ENCODE data around the gene HLCS.
A peak's percentile ranks its signal among the peaks of the same experiment; 100 is the strongest.

The HLCS gene

DNA sequence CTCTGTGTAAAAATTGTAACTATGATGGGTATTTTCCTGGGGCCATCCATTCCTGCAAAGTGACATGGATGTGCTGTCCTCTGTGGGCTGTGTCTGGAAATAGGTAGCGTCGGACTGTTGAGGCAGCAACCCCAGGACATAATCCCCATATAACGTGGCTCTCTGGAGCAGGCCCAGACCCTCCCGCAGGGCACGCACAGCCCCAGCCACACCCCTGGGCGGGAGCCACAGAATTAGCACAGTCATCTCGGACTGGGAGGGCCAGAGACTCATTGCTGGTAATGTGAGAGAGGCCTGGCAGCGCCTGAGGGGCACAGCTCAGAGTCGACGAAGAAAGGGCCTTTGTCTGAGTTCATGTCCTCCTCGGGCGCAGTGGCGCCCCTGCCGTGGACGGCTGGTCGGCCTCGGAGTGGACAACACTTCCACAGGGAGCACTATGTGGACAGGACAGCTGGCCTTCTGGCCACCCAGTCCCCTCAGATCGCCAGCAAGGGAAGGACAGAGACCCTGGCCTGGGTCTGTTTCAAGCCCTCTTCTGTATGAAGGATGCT lies 247.4 kb downstream of the HLCS start:
- no peaks in the 10 kb centered on the region for H3K36me3 ChIP-seq (ENCODE audit: control insufficient read depth in 4 of 4, insufficient read depth in 4 of 4, low read length in 3 of 4)
- CTCF ChIA-PET = interaction anchor here (0.7 kb wide), 1 partner anchor 9 kb away, joined by 3 read pairs; no protein-coding TSS in a partner anchor

DNA sequence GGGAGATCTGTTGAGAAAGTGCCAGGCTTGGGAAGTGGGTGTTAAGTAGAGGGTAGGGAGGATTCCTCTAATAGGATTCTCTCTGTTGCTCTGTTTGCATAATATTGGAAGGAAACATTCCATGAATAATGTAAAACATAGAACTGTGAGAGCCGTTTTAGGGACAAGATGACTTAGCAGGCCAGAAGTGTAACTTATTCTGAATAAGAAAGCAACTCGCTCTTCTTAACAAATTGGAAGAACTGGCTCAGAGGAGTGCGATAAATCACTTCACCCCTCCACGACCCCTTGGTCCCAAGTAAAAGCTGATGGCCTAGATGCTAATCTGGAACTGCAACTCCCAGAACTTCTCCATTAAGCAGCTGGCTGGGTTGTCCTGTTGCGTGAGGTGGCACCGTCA lies 248.5 kb downstream of the HLCS start:
- POLR2A ChIA-PET = no interaction called here
- Histone ChIP-seq H3K27me3 (replicated peaks in 2 of 5; ENCODE audit: control insufficient read depth in 4 of 5, insufficient read depth in 5 of 5, low read length in 4 of 5) (peaks cover 15 to 92% (median 40%) of the 10 kb centered on the region in 5 experiments), H3K27ac (ENCODE audit: insufficient read depth in 1 of 2, low read depth in 1 of 2, low read length in 2 of 2, poor library complexity in 1 of 2, severe bottlenecking in 2 of 2) (no peak overlapping the region), H3K36me3 (ENCODE audit: control insufficient read depth in 4 of 4, insufficient read depth in 4 of 4, low read length in 3 of 4) (no peaks in the 10 kb centered on the region), H3K4me3 (ENCODE audit: control insufficient read depth in 1 of 7, extremely low read depth in 1 of 7, insufficient read depth in 4 of 7, low read depth in 2 of 7, low read length in 6 of 7) (no peak overlapping the region), H3K9me3 (ENCODE audit: control extremely low read depth in 1 of 5, control insufficient read depth in 4 of 5, insufficient read depth in 2 of 5, low read depth in 1 of 5, low read length in 4 of 5) (no peaks in the 10 kb centered on the region), H3K4me1 (ENCODE audit: control extremely low read depth in 1 of 4, control insufficient read depth in 4 of 4, insufficient read depth in 4 of 4, low read length in 3 of 4) (no peaks in the 10 kb centered on the region)
- CTCF ChIA-PET = no interaction called here
- no peak for DNase-seq
- WGBS (ENCODE audit: insufficient coverage) = 78% methylated on average over 6 of the region's 6 CpGs

More for the DNA sequence above, 247.4 kb downstream of the HLCS start:
- DNase-seq = no peak
- Histone ChIP-seq H3K27me3 (replicated peaks in 2 of 5; ENCODE audit: control insufficient read depth in 4 of 5, insufficient read depth in 5 of 5, low read length in 4 of 5) (peaks cover 13 to 90% (median 32%) of the 10 kb centered on the region in 5 experiments), H3K9me3 (ENCODE audit: control extremely low read depth in 1 of 5, control insufficient read depth in 4 of 5, insufficient read depth in 2 of 5, low read depth in 1 of 5, low read length in 4 of 5) (no peaks in the 10 kb centered on the region), H3K4me3 (ENCODE audit: control insufficient read depth in 1 of 7, extremely low read depth in 1 of 7, insufficient read depth in 4 of 7, low read depth in 2 of 7, low read length in 6 of 7) (no peak overlapping the region), H3K27ac (ENCODE audit: insufficient read depth in 1 of 2, low read depth in 1 of 2, low read length in 2 of 2, poor library complexity in 1 of 2, severe bottlenecking in 2 of 2) (no peak overlapping the region), H3K4me1 (ENCODE audit: control extremely low read depth in 1 of 4, control insufficient read depth in 4 of 4, insufficient read depth in 4 of 4, low read length in 3 of 4) (no peaks in the 10 kb centered on the region)
- POLR2A ChIA-PET = no interaction called here
- WGBS (ENCODE audit: insufficient coverage) = 83% methylated on average over 14 of the region's 18 CpGs

DNA sequence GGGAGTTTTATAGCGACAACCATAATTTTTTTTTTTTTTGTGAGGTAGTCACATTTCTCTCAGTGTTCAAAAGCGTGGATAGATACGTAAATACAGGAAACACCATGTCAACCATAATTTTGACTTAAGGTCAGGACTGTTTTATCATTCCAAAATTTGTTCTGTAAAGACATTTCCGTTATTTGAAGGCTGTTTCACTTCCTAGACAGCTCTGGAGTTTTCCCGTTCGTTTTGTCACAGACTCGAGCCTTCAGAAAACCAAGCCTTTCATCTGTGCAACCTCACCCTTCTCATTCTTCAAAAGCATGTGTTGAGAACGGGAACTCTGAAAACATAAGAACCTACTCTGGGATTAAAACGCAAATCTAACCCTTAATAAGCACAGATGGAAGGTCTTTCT lies 249.6 kb downstream of the HLCS start:
- Histone ChIP-seq H3K4me1 (ENCODE audit: control extremely low read depth in 1 of 4, control insufficient read depth in 4 of 4, insufficient read depth in 4 of 4, low read length in 3 of 4) (no peaks in the 10 kb centered on the region), H3K9me3 (ENCODE audit: control extremely low read depth in 1 of 5, control insufficient read depth in 4 of 5, insufficient read depth in 2 of 5, low read depth in 1 of 5, low read length in 4 of 5) (no peaks in the 10 kb centered on the region), H3K27me3 (replicated peaks in 2 of 5; ENCODE audit: control insufficient read depth in 4 of 5, insufficient read depth in 5 of 5, low read length in 4 of 5) (peaks cover 16 to 93% (median 43%) of the 10 kb centered on the region in 5 experiments), H3K27ac (ENCODE audit: insufficient read depth in 1 of 2, low read depth in 1 of 2, low read length in 2 of 2, poor library complexity in 1 of 2, severe bottlenecking in 2 of 2) (no peak overlapping the region), H3K4me3 (ENCODE audit: control insufficient read depth in 1 of 7, extremely low read depth in 1 of 7, insufficient read depth in 4 of 7, low read depth in 2 of 7, low read length in 6 of 7) (no peak overlapping the region), H3K36me3 (ENCODE audit: control insufficient read depth in 4 of 4, insufficient read depth in 4 of 4, low read length in 3 of 4) (no peaks in the 10 kb centered on the region)
- POLR2A ChIA-PET = no interaction called here
- WGBS (ENCODE audit: insufficient coverage) = 41% methylated on average over 8 of the region's 9 CpGs
- CTCF ChIA-PET = interaction anchor here (0.6 to 0.7 kb wide), 2 partner anchors 980 to 1993 kb away, joined by 4 read pairs; no protein-coding TSS in a partner anchor
- DNase-seq = no peak

DNA sequence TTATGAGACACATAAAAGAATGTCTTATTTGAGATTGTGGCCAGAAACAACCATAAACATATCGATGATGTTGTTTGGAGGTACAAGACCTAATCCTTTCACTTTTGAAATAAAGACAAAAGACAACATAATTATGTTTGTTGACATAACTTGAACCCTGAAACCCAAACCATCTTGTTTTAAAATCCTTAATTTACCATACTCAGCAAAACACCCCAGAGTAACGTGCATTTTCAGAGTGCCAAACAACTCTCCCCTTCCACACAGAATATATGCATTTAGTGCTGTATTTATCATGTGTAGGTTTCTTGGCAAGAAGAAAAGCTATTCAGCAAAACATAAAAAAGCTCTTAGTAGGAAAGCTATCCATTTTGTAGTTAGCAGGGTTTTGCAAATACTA lies 250.1 kb downstream of the HLCS start:
- no peak for DNase-seq
- Histone ChIP-seq H3K4me1 (ENCODE audit: control extremely low read depth in 1 of 4, control insufficient read depth in 4 of 4, insufficient read depth in 4 of 4, low read length in 3 of 4) (no peaks in the 10 kb centered on the region), H3K27ac (ENCODE audit: insufficient read depth in 1 of 2, low read depth in 1 of 2, low read length in 2 of 2, poor library complexity in 1 of 2, severe bottlenecking in 2 of 2) (no peak overlapping the region), H3K9me3 (ENCODE audit: control extremely low read depth in 1 of 5, control insufficient read depth in 4 of 5, insufficient read depth in 2 of 5, low read depth in 1 of 5, low read length in 4 of 5) (no peaks in the 10 kb centered on the region), H3K36me3 (ENCODE audit: control insufficient read depth in 4 of 4, insufficient read depth in 4 of 4, low read length in 3 of 4) (no peaks in the 10 kb centered on the region), H3K4me3 (ENCODE audit: control insufficient read depth in 1 of 7, extremely low read depth in 1 of 7, insufficient read depth in 4 of 7, low read depth in 2 of 7, low read length in 6 of 7) (no peak overlapping the region), H3K27me3 (replicated peaks in 2 of 5; ENCODE audit: control insufficient read depth in 4 of 5, insufficient read depth in 5 of 5, low read length in 4 of 5) (peaks cover 16 to 94% (median 44%) of the 10 kb centered on the region in 5 experiments)
- POLR2A ChIA-PET = no interaction called here
- CTCF ChIA-PET = interaction anchor here (0.6 to 0.7 kb wide), 2 partner anchors 981 to 1993 kb away, joined by 4 read pairs; no protein-coding TSS in a partner anchor
- WGBS (ENCODE audit: insufficient coverage) = no CpG with 5 or more reads among the region's 2 CpGs

DNA sequence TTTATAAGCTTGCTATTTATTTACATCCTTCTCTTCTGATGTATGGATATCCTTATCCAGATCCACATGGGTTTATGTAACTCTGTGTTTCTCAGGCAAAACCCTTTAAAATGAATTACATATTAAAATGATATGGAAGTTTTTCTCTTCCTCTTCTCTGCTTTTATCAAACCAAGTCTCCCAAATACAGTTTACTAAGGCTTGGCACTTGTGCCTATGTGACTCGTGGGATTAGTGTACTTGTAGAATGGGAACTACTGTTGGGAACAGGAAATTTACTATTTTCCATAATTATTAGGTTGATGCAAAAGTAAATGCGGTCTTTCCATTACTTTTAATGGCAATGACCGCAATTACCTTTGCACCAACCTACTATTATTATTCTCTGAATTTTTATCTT lies 252.7 kb downstream of the HLCS start:
- no peak overlapping the region for H3K27ac ChIP-seq (ENCODE audit: insufficient read depth in 1 of 2, low read depth in 1 of 2, low read length in 2 of 2, poor library complexity in 1 of 2, severe bottlenecking in 2 of 2)
- H3K9me3 ChIP-seq (ENCODE audit: control extremely low read depth in 1 of 5, control insufficient read depth in 4 of 5, insufficient read depth in 2 of 5, low read depth in 1 of 5, low read length in 4 of 5) = no peaks in the 10 kb centered on the region
- POLR2A ChIA-PET = no interaction called here
- no peak overlapping the region for H3K4me3 ChIP-seq (ENCODE audit: control insufficient read depth in 1 of 7, extremely low read depth in 1 of 7, insufficient read depth in 4 of 7, low read depth in 2 of 7, low read length in 6 of 7)
- H3K4me1 ChIP-seq (ENCODE audit: control extremely low read depth in 1 of 4, control insufficient read depth in 4 of 4, insufficient read depth in 4 of 4, low read length in 3 of 4) = peaks cover 0 to 15% (median 10%) of the 10 kb centered on the region in 4 experiments
- WGBS (ENCODE audit: insufficient coverage) = 100% methylated on average over 2 of the region's 3 CpGs
- peaks cover 27 to 98% (median 55%) of the 10 kb centered on the region in 5 experiments for H3K27me3 ChIP-seq (replicated peaks in 2 of 5; ENCODE audit: control insufficient read depth in 4 of 5, insufficient read depth in 5 of 5, low read length in 4 of 5)
- DNase-seq = no peak
- CTCF ChIA-PET = interaction anchor here (1.0 kb wide), 1 partner anchor 24 kb away, joined by 3 read pairs; no protein-coding TSS in a partner anchor
- no peaks in the 10 kb centered on the region for H3K36me3 ChIP-seq (ENCODE audit: control insufficient read depth in 4 of 4, insufficient read depth in 4 of 4, low read length in 3 of 4)

DNA sequence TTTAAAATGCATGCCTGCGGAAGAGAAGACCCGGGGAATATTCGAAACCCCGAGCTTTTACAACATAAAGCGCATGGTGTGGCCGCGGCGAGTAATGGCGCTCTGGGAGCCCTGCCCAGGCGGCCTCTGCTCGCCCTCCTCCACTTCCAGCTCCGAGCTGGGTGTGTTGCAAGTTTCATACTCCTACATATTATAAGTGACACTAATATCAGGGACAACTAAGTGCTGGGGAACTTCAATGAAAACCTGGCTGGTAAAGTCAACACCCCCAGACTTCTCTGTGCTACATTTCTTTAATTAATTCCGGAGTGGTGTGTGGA lies 255.8 kb downstream of the HLCS start:
- WGBS (ENCODE audit: insufficient coverage) = 0% methylated on average over 3 of the region's 13 CpGs
- peaks cover 40 to 98% (median 75%) of the 10 kb centered on the region in 5 experiments for H3K27me3 ChIP-seq (replicated peaks in 2 of 5; ENCODE audit: control insufficient read depth in 4 of 5, insufficient read depth in 5 of 5, low read length in 4 of 5)
- CTCF ChIA-PET = interaction anchor here (0.9 to 1.3 kb wide), 4 partner anchors 8 to 19 kb away, joined by 3 to 4 read pairs (median 4); no protein-coding TSS in a partner anchor

More for the DNA sequence above, 255.8 kb downstream of the HLCS start:
- POLR2A ChIA-PET = interaction anchor here (1.3 kb wide), 1 partner anchor 12 kb away, joined by 4 read pairs; the partner anchor contains the start of gene SIM2
- Histone ChIP-seq H3K4me1 (ENCODE audit: control extremely low read depth in 1 of 4, control insufficient read depth in 4 of 4, insufficient read depth in 4 of 4, low read length in 3 of 4) (peaks cover 0 to 35% (median 22%) of the 10 kb centered on the region in 4 experiments), H3K36me3 (ENCODE audit: control insufficient read depth in 4 of 4, insufficient read depth in 4 of 4, low read length in 3 of 4) (no peaks in the 10 kb centered on the region), H3K27ac (ENCODE audit: insufficient read depth in 1 of 2, low read depth in 1 of 2, low read length in 2 of 2, poor library complexity in 1 of 2, severe bottlenecking in 2 of 2) (no peak overlapping the region), H3K9me3 (ENCODE audit: control extremely low read depth in 1 of 5, control insufficient read depth in 4 of 5, insufficient read depth in 2 of 5, low read depth in 1 of 5, low read length in 4 of 5) (no peaks in the 10 kb centered on the region), H3K4me3 (ENCODE audit: control insufficient read depth in 1 of 7, extremely low read depth in 1 of 7, insufficient read depth in 4 of 7, low read depth in 2 of 7, low read length in 6 of 7) (no peak overlapping the region)
- peak in 1 of 3 donors; percentile 60 for DNase-seq
